CD4-positive, alpha-beta memory T cell (primary cell): Measurements from ENCODE around the gene CDC14A. TPM values are rescaled to one million over a fixed set of nuclear protein-coding genes. Genes with fewer than 3 reads are reported as not detected.
A peak's percentile ranks its signal among the peaks of the same experiment; 100 is the strongest.

Experiments used
- CTCF ChIA-PET: fragments of 350-600 bp; sonication (Branson Sonifier 250); formaldehyde crosslinking; loops from one replicate; lab custom pipeline; 2021; ENCODE audit warnings: inconsistent platforms; ENCODE audit not compliant: partially characterized antibody; lab: Charles Lee
- POLR2A ChIA-PET: fragments of 350-600 bp; sonication (Branson Sonifier 250); formaldehyde crosslinking; loops from one replicate; lab custom pipeline; 2021; ENCODE audit not compliant: partially characterized antibody; lab: Charles Lee
- DNase-seq, 5 donors: peaks; one replicate each; pipeline versions ENCODE4 v3.0.0 to v3.0.0-alpha.2; 2020 to 2022; ENCODE audit warnings: mixed read lengths in 1 of 5
- H3K27ac ChIP-seq: one replicate; pipeline ENCODE4 v1.7.0; 2013; ENCODE audit warnings: low read depth, low read length
- H3K27me3 ChIP-seq: 2 replicates; pipeline ENCODE4 v1.7.0; 2013; ENCODE audit warnings: mild to moderate bottlenecking, low read length, moderate library complexity; ENCODE audit not compliant: insufficient read depth
- H3K36me3 ChIP-seq: 2 replicates; pipeline ENCODE4 v1.7.0; 2013; ENCODE audit warnings: mild to moderate bottlenecking, low read length, moderate library complexity; ENCODE audit not compliant: insufficient read depth
- H3K4me1 ChIP-seq: 2 replicates; pipeline ENCODE4 v1.7.0; 2013; ENCODE audit warnings: mild to moderate bottlenecking, low read length, moderate library complexity; ENCODE audit not compliant: insufficient read depth
- H3K4me3 ChIP-seq, 2 donors: one replicate each; pipeline ENCODE4 v1.7.0; 2013; ENCODE audit warnings: low read length in 2 of 2, mild to moderate bottlenecking in 1 of 2
- H3K9me3 ChIP-seq, 2 donors: one replicate each; pipeline ENCODE4 v1.7.0; 2013; ENCODE audit warnings: low read length in 2 of 2, control low read depth in 1 of 2; ENCODE audit not compliant: control insufficient read depth in 1 of 2
- H3K27ac Mint-ChIP-seq, 7 donors: one replicate each; pipeline ENCODE4 v1.8.0; 2020 to 2021; ENCODE audit warnings: mixed read lengths in 7 of 7, mild to moderate bottlenecking in 6 of 7, inconsistent platforms in 3 of 7, moderate library complexity in 3 of 7
- H3K27me3 Mint-ChIP-seq, 2 donors: one replicate each; pipeline ENCODE4 v1.8.0; 2020 to 2021; ENCODE audit warnings: mixed read lengths in 2 of 2
- H3K36me3 Mint-ChIP-seq, 2 donors: one replicate each; pipeline ENCODE4 v1.8.0; 2020 to 2021; ENCODE audit warnings: mixed read lengths in 2 of 2, inconsistent platforms in 1 of 2, mild to moderate bottlenecking in 1 of 2
- H3K4me1 Mint-ChIP-seq, 4 donors: one replicate each; pipeline ENCODE4 v1.8.0; 2020 to 2021; ENCODE audit warnings: mixed read lengths in 4 of 4, mild to moderate bottlenecking in 1 of 4
- H3K4me3 Mint-ChIP-seq, 8 donors: one replicate each; pipeline ENCODE4 v1.8.0; 2020 to 2021; ENCODE audit warnings: mixed read lengths in 8 of 8, mild to moderate bottlenecking in 7 of 8, moderate library complexity in 6 of 8, inconsistent platforms in 3 of 8
- H3K9me3 Mint-ChIP-seq, 8 donors: one replicate each; pipeline ENCODE4 v1.8.0; 2020 to 2021; ENCODE audit warnings: mixed read lengths in 8 of 8, mild to moderate bottlenecking in 5 of 8, inconsistent platforms in 3 of 8, moderate library complexity in 1 of 8
- intact Hi-C: fragments of 100-400 bp; cut with micrococcal nuclease; formaldehyde crosslinking; loops from one replicate; pipeline ENCODE4 v1.15.1; 2023
- polyA plus RNA-seq, 2 donors: library from polyadenylated mRNA; unstranded; fragments of 300-500 nt; fragmentation: Illumina TruSeq; gene quantifications; one replicate each; pipeline ENCODE4 v1.2.3, GENCODE V29; 2021
- total RNA-seq, 2 experiments: library from RNA; stranded (reverse); gene quantifications; one replicate each; pipeline ENCODE4 v1.2.3, GENCODE V29; 2021

The CDC14A gene
- total and polyA plus RNA-seq, 4 experiments from 2014 or later = 37.7 to 119 (median 90.0) TPM

DNA sequence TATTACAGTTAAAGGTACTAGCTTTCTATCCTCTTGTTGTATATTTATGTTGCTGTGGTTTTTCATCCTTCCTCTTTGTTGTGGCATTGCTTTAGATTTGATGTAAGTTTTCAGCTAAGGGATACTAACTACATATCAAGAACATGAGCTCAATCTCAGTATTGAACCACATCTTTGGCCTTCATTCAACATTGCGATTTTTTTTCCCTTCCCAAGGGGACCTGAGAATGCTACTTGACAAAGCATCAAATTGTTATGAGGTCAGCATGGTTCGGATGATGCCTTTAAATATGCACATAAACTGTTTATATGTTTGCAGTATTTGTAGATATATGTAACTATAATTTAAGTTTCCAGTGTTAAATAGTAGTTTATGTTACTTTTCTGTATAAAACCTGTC lies 153.9 kb downstream of the CDC14A start:
- Mint-ChIP-seq H3K27me3 (no peaks in the 10 kb centered on the region), H3K36me3 (peaks cover 45 to 60% of the 10 kb centered on the region in 2 donors), H3K9me3 (no peaks in the 10 kb centered on the region), H3K4me3 (peak overlapping the region in 1 of 8 donors; percentile 50), H3K27ac (peak overlapping the region in 1 of 7 donors; percentile 51), H3K4me1 (peaks cover 17 to 49% (median 21%) of the 10 kb centered on the region in 4 donors)
- no peak overlapping the region for H3K4me3 ChIP-seq
- H3K4me1 ChIP-seq = peaks cover 8% of the 10 kb centered on the region
- DNase-seq = no peak
- CTCF ChIA-PET = interaction anchor here (0.6 to 1.0 kb wide), 3 partner anchors 17 to 663 kb away, joined by 3 read pairs; no protein-coding TSS in a partner anchor
- intact Hi-C loops = no loop called here
- no peaks in the 10 kb centered on the region for H3K27me3 ChIP-seq
- no peaks in the 10 kb centered on the region for H3K9me3 ChIP-seq
- POLR2A ChIA-PET = no interaction called here
- H3K36me3 ChIP-seq = peaks cover 83% of the 10 kb centered on the region
- no peak overlapping the region for H3K27ac ChIP-seq

- H3K27ac ChIP-seq = no peak overlapping the region
Measured at GRCh38 chr1:100510451-100510850, 158.1 kb downstream of the CDC14A start.

GRCh38 chr1:100511058-100511457 lies 158.8 kb downstream of the CDC14A start:
- no peaks in the 10 kb centered on the region for H3K9me3 Mint-ChIP-seq
- Histone ChIP-seq H3K9me3 (no peaks in the 10 kb centered on the region), H3K36me3 (peaks cover 86% of the 10 kb centered on the region), H3K4me3 (no peak overlapping the region), H3K4me1 (peaks cover 8% of the 10 kb centered on the region), H3K27ac (no peak overlapping the region), H3K27me3 (no peaks in the 10 kb centered on the region)
- DNase-seq = no peak
- POLR2A ChIA-PET = no interaction called here
- no peaks in the 10 kb centered on the region for H3K27me3 Mint-ChIP-seq
- H3K4me3 Mint-ChIP-seq = no peak overlapping the region
- CTCF ChIA-PET = no interaction called here
- H3K27ac Mint-ChIP-seq = no peak overlapping the region
- peaks cover 5 to 26% (median 13%) of the 10 kb centered on the region in 4 donors for H3K4me1 Mint-ChIP-seq
- intact Hi-C loops = no loop called here
- H3K36me3 Mint-ChIP-seq = peaks cover 23 to 38% of the 10 kb centered on the region in 2 donors

More at GRCh38 chr1:100510451-100510850, 158.1 kb downstream of the CDC14A start:
- Mint-ChIP-seq H3K36me3 (peaks cover 25 to 38% of the 10 kb centered on the region in 2 donors), H3K27ac (no peak overlapping the region), H3K9me3 (no peaks in the 10 kb centered on the region), H3K4me1 (peaks cover 10 to 29% (median 15%) of the 10 kb centered on the region in 4 donors), H3K27me3 (no peaks in the 10 kb centered on the region), H3K4me3 (no peak overlapping the region)
- POLR2A ChIA-PET = no interaction called here
- Histone ChIP-seq H3K4me1 (peaks cover 8% of the 10 kb centered on the region), H3K27me3 (no peaks in the 10 kb centered on the region), H3K4me3 (no peak overlapping the region), H3K9me3 (no peaks in the 10 kb centered on the region), H3K36me3 (peaks cover 85% of the 10 kb centered on the region)
- CTCF ChIA-PET = no interaction called here
- intact Hi-C loops = no loop called here
- no peak for DNase-seq

- no peaks in the 10 kb centered on the region for H3K9me3 Mint-ChIP-seq
- intact Hi-C loops = no loop called here
- no peaks in the 10 kb centered on the region for H3K27me3 Mint-ChIP-seq
- no peaks in the 10 kb centered on the region for H3K27me3 ChIP-seq
- H3K4me3 Mint-ChIP-seq = no peak overlapping the region
- CTCF ChIA-PET = no interaction called here
- peaks cover 5 to 23% (median 11%) of the 10 kb centered on the region in 4 donors for H3K4me1 Mint-ChIP-seq
- H3K9me3 ChIP-seq = no peaks in the 10 kb centered on the region
- H3K36me3 ChIP-seq = peaks cover 89% of the 10 kb centered on the region
- H3K27ac ChIP-seq = no peak overlapping the region
- POLR2A ChIA-PET = interaction anchor here (1.0 kb wide), 1 partner anchor 19 kb away, joined by 5 read pairs; no protein-coding TSS in a partner anchor
- no peak for DNase-seq
- H3K4me1 ChIP-seq = peaks cover 8% of the 10 kb centered on the region
- H3K27ac Mint-ChIP-seq = no peak overlapping the region
- no peak overlapping the region for H3K4me3 ChIP-seq
- peaks cover 26 to 40% of the 10 kb centered on the region in 2 donors for H3K36me3 Mint-ChIP-seq
Measured at GRCh38 chr1:100511773-100512172, 159.5 kb downstream of the CDC14A start.

- intact Hi-C loops = no loop called here
- no peak for DNase-seq
- CTCF ChIA-PET = no interaction called here
- Mint-ChIP-seq H3K4me3 (no peak overlapping the region), H3K4me1 (peaks cover 5 to 20% (median 12%) of the 10 kb centered on the region in 4 donors), H3K36me3 (peaks cover 31 to 37% of the 10 kb centered on the region in 2 donors), H3K9me3 (no peaks in the 10 kb centered on the region), H3K27me3 (no peaks in the 10 kb centered on the region), H3K27ac (peak overlapping the region in 3 of 7 donors; percentile 6 to 24 (median 13))
- no peak overlapping the region for H3K27ac ChIP-seq
- H3K9me3 ChIP-seq = no peaks in the 10 kb centered on the region
- H3K4me1 ChIP-seq = peaks cover 8% of the 10 kb centered on the region
- no peak overlapping the region for H3K4me3 ChIP-seq
- H3K36me3 ChIP-seq = peaks cover 80% of the 10 kb centered on the region
- no peaks in the 10 kb centered on the region for H3K27me3 ChIP-seq
- POLR2A ChIA-PET = interaction anchor here (1.0 kb wide), 1 partner anchor 18 kb away, joined by 5 read pairs; no protein-coding TSS in a partner anchor
Measured at GRCh38 chr1:100512803-100513352, 160.6 kb downstream of the CDC14A start.

DNA sequence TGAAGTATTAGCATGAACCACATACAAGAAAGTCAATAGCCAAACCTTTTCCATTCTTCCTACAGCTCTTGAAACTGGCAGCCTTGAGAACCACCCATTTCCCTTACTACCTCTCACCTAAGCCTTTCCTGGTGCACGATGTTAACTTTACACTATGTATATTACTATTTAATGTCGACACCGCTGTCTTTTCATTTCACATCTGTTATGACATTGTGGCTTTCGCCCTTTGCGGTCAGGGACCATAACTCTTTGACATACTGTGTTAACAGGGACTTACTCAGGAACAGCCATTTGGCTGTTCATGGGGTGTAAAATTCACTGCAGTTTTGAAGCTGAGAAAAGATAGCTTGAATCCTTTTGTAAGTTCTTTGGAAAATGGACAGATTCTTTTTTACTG lies 164.6 kb downstream of the CDC14A start:
- Histone ChIP-seq H3K4me3 (no peak overlapping the region), H3K9me3 (no peaks in the 10 kb centered on the region), H3K4me1 (no peaks in the 10 kb centered on the region), H3K27ac (no peak overlapping the region), H3K36me3 (peaks cover 49% of the 10 kb centered on the region), H3K27me3 (no peaks in the 10 kb centered on the region)
- CTCF ChIA-PET = interaction anchor here (1.1 to 1.2 kb wide), 2 partner anchors 27 kb away, joined by 3 to 7 read pairs; no protein-coding TSS in a partner anchor
- Mint-ChIP-seq H3K9me3 (no peaks in the 10 kb centered on the region), H3K36me3 (peaks cover 39 to 60% of the 10 kb centered on the region in 2 donors), H3K4me1 (peaks cover 3 to 9% (median 7%) of the 10 kb centered on the region in 4 donors), H3K4me3 (no peak overlapping the region), H3K27me3 (no peaks in the 10 kb centered on the region), H3K27ac (peak overlapping the region in 2 of 7 donors; percentile 38 to 46)
- POLR2A ChIA-PET = no interaction called here
- DNase-seq = no peak
- intact Hi-C loops = no loop called here

GRCh38 chr1:100517515-100517914 lies 165.2 kb downstream of the CDC14A start:
- Histone ChIP-seq H3K4me3 (no peak overlapping the region), H3K4me1 (no peaks in the 10 kb centered on the region), H3K36me3 (peaks cover 43% of the 10 kb centered on the region), H3K9me3 (no peaks in the 10 kb centered on the region), H3K27ac (no peak overlapping the region), H3K27me3 (no peaks in the 10 kb centered on the region)
- Mint-ChIP-seq H3K4me1 (peaks cover 3 to 9% (median 7%) of the 10 kb centered on the region in 4 donors), H3K4me3 (no peak overlapping the region), H3K27ac (no peak overlapping the region), H3K36me3 (peaks cover 39 to 62% of the 10 kb centered on the region in 2 donors), H3K27me3 (no peaks in the 10 kb centered on the region), H3K9me3 (no peaks in the 10 kb centered on the region)
- DNase-seq = no peak
- CTCF ChIA-PET = interaction anchor here (0.6 to 1.2 kb wide), 2 partner anchors 26 to 292 kb away, joined by 3 read pairs; no protein-coding TSS in a partner anchor
- POLR2A ChIA-PET = no interaction called here
- intact Hi-C loops = no loop called here
